GM23338 (cell line): ENCODE data around the gene ADGRL1.

Experiments used
- CREB1 ChIP-seq: fragments of 250-450 bp; sonication (Bioruptor Pico); IDR thresholded peaks from 2 replicates; pipeline ENCODE4 v1.5.0; 2020; ENCODE audit warnings: low read depth, mild to moderate bottlenecking, moderate library complexity
- EZH2 ChIP-seq: fragments of 200-600 bp; sonication (generic); IDR thresholded peaks from one replicate; pipeline ENCODE4 v1.8.0; 2017; ENCODE audit warnings: antibody characterized with exemption, mild to moderate bottlenecking, low read depth; ENCODE audit not compliant: unreplicated experiment
- EZH2phosphoT487 ChIP-seq: fragments of 200-600 bp; sonication (generic); IDR thresholded peaks from one replicate; pipeline ENCODE4 v1.8.1; 2018; ENCODE audit warnings: antibody characterized with exemption; ENCODE audit not compliant: unreplicated experiment
- JUNB ChIP-seq: IDR thresholded peaks from one replicate; pipeline ENCODE4 v1.6.1; 2016; ENCODE audit warnings: antibody characterized with exemption; ENCODE audit not compliant: unreplicated experiment
- NANOG ChIP-seq: IDR thresholded peaks from 2 replicates; pipeline ENCODE4 v1.6.1; 2016; ENCODE audit warnings: antibody characterized with exemption, borderline replicate concordance
- POLR2AphosphoS5 ChIP-seq: IDR thresholded peaks from 2 replicates; pipeline ENCODE4 v1.6.1; 2016; ENCODE audit warnings: antibody characterized with exemption, low read depth
- TF ChIP-seq, protein P1 (sequence below), 2 experiments: fragments of 200-600 bp in 1 of 2; sonication (generic) in 1 of 2; conservative IDR thresholded peaks; 2 replicates each; pipeline versions ENCODE4 v1.5.1 to v1.6.1; 2016 to 2017; ENCODE audit warnings: antibody characterized with exemption in 2 of 2, low read depth in 2 of 2, mild to moderate bottlenecking in 2 of 2, moderate library complexity in 1 of 2
- TF ChIP-seq, protein P2 (sequence below): IDR thresholded peaks from one replicate; pipeline ENCODE4 v1.6.1; 2018; ENCODE audit warnings: antibody characterized with exemption; ENCODE audit not compliant: unreplicated experiment

DNA sequence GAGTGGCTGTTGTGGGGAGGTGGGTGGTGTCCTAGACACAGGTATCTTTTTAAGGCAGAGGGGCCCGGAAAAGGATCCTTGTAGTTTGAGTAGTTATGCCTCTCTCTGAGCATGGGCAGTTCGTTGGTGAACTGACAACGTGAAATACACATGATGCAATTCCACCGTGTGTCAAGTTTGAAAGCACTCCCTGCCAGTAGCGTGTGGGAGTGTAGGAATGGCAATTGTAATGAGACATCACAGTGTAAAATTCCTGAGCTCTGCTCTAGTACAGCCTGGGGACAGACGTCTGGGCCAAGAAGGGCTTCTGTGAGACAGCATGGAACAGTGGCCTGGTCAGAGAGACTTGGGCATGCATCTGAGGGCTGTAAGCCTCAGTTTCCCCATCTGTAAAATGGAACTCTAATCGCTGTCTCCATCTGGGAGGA lies 59.2 kb downstream of the ADGRL1 start:
- TF ChIP-seq, protein P1, sequence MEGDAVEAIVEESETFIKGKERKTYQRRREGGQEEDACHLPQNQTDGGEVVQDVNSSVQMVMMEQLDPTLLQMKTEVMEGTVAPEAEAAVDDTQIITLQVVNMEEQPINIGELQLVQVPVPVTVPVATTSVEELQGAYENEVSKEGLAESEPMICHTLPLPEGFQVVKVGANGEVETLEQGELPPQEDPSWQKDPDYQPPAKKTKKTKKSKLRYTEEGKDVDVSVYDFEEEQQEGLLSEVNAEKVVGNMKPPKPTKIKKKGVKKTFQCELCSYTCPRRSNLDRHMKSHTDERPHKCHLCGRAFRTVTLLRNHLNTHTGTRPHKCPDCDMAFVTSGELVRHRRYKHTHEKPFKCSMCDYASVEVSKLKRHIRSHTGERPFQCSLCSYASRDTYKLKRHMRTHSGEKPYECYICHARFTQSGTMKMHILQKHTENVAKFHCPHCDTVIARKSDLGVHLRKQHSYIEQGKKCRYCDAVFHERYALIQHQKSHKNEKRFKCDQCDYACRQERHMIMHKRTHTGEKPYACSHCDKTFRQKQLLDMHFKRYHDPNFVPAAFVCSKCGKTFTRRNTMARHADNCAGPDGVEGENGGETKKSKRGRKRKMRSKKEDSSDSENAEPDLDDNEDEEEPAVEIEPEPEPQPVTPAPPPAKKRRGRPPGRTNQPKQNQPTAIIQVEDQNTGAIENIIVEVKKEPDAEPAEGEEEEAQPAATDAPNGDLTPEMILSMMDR (conservative IDR thresholded peaks at IDR 0.05; ENCODE audit: low read depth in 2 of 2) = no peak
- TF ChIP-seq EZH2phosphoT487 (no peak), JUNB (no peak), POLR2AphosphoS5 (no peak), CREB1 (CRISPR knock-in tag) (no peak), EZH2 (no peak), NANOG (no peak)
- TF ChIP-seq, protein P2, sequence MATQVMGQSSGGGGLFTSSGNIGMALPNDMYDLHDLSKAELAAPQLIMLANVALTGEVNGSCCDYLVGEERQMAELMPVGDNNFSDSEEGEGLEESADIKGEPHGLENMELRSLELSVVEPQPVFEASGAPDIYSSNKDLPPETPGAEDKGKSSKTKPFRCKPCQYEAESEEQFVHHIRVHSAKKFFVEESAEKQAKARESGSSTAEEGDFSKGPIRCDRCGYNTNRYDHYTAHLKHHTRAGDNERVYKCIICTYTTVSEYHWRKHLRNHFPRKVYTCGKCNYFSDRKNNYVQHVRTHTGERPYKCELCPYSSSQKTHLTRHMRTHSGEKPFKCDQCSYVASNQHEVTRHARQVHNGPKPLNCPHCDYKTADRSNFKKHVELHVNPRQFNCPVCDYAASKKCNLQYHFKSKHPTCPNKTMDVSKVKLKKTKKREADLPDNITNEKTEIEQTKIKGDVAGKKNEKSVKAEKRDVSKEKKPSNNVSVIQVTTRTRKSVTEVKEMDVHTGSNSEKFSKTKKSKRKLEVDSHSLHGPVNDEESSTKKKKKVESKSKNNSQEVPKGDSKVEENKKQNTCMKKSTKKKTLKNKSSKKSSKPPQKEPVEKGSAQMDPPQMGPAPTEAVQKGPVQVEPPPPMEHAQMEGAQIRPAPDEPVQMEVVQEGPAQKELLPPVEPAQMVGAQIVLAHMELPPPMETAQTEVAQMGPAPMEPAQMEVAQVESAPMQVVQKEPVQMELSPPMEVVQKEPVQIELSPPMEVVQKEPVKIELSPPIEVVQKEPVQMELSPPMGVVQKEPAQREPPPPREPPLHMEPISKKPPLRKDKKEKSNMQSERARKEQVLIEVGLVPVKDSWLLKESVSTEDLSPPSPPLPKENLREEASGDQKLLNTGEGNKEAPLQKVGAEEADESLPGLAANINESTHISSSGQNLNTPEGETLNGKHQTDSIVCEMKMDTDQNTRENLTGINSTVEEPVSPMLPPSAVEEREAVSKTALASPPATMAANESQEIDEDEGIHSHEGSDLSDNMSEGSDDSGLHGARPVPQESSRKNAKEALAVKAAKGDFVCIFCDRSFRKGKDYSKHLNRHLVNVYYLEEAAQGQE = no peak
